HL-60 (cell line): ENCODE measurements around the gene PRKCD.

ENCODE experiments used
- DNase-seq, 2 experiments: peaks; one replicate each; pipeline ENCODE4 v3.0.0-alpha.2; 2010 to 2020; ENCODE audit warnings: low read depth in 1 of 2, low spot score in 1 of 2
- H3K27ac ChIP-seq: fragments of 250-450 bp; sonication (Bioruptor Pico); replicated peaks from 2 replicates; pipeline ENCODE4 v1.5.1; 2020; ENCODE audit warnings: mild to moderate bottlenecking, moderate library complexity
- H3K27me3 ChIP-seq: fragments of 250-450 bp; sonication (Bioruptor Pico); 2 replicates; pipeline ENCODE4 v1.5.1; 2021; ENCODE audit warnings: mild to moderate bottlenecking, moderate library complexity; ENCODE audit not compliant: insufficient read depth, poor library complexity, severe bottlenecking
- H3K4me3 ChIP-seq: replicated peaks from 2 replicates; pipeline ENCODE4 v1.5.1; 2011; ENCODE audit warnings: mild to moderate bottlenecking, control low read depth, low read length; ENCODE audit not compliant: insufficient read depth
- CTCF ChIP-seq: IDR thresholded peaks from one replicate; pipeline ENCODE4 v1.5.1; 2011; ENCODE audit warnings: low read length, control low read depth, inconsistent platforms; ENCODE audit not compliant: insufficient read depth
- GABPA ChIP-seq: IDR thresholded peaks from 2 replicates; pipeline ENCODE4 v1.6.1; 2012; ENCODE audit warnings: low read depth
- POLR2AphosphoS5 ChIP-seq: IDR thresholded peaks from 2 replicates; pipeline ENCODE4 v1.6.1; 2012; ENCODE audit warnings: low read depth
- SPI1 ChIP-seq: IDR thresholded peaks from 2 replicates; pipeline ENCODE4 v1.6.1; 2012; ENCODE audit warnings: low read depth, mild to moderate bottlenecking, borderline replicate concordance
- TF ChIP-seq, protein P1 (sequence below): IDR thresholded peaks from 2 replicates; pipeline ENCODE4 v1.6.1; 2012; ENCODE audit warnings: low read depth; ENCODE audit not compliant: insufficient replicate concordance

PRKCD gene

GRCh38 chr3:53224536-53224935 is 63.5 kb downstream of the PRKCD start:
- Histone ChIP-seq H3K27ac (no peak overlapping the region), H3K27me3 (no peaks in the 10 kb centered on the region), H3K4me3 (no peak overlapping the region)
- TF ChIP-seq POLR2AphosphoS5 (no peak; the same call in 1 of the 2 replicates), SPI1 (no peak), GABPA (no peak), CTCF (no peak)
- TF ChIP-seq, protein P1, sequence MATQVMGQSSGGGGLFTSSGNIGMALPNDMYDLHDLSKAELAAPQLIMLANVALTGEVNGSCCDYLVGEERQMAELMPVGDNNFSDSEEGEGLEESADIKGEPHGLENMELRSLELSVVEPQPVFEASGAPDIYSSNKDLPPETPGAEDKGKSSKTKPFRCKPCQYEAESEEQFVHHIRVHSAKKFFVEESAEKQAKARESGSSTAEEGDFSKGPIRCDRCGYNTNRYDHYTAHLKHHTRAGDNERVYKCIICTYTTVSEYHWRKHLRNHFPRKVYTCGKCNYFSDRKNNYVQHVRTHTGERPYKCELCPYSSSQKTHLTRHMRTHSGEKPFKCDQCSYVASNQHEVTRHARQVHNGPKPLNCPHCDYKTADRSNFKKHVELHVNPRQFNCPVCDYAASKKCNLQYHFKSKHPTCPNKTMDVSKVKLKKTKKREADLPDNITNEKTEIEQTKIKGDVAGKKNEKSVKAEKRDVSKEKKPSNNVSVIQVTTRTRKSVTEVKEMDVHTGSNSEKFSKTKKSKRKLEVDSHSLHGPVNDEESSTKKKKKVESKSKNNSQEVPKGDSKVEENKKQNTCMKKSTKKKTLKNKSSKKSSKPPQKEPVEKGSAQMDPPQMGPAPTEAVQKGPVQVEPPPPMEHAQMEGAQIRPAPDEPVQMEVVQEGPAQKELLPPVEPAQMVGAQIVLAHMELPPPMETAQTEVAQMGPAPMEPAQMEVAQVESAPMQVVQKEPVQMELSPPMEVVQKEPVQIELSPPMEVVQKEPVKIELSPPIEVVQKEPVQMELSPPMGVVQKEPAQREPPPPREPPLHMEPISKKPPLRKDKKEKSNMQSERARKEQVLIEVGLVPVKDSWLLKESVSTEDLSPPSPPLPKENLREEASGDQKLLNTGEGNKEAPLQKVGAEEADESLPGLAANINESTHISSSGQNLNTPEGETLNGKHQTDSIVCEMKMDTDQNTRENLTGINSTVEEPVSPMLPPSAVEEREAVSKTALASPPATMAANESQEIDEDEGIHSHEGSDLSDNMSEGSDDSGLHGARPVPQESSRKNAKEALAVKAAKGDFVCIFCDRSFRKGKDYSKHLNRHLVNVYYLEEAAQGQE: no peak
- no peak for DNase-seq

- H3K27ac ChIP-seq: no peak overlapping the region
- no peak for TF ChIP-seq SPI1
- TF ChIP-seq, protein P1: no peak
- no peak for TF ChIP-seq GABPA
- no peak; the same call in 1 of the 2 replicates for TF ChIP-seq POLR2AphosphoS5
- no peak for TF ChIP-seq CTCF
Measured at GRCh38 chr3:53225181-53225580, 64.2 kb downstream of the PRKCD start.

DNA sequence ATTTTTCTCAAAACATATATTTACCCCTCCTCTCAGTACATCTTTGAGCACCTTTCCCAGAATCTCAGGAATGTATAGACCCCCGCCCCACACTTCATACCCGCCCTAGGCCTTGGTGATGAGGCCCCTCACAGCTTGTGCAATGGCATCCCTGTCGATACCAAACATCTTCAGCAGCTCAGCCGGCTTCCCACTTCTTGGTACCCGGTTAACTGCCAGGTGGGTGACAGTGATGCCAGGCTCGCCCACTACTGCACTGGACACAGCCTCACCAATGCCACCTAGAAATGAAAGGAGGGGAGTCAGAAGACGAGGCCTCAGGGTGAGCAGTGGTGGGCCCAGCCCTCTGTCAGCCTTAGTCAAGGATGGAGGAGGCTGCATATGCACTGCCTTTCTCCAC is 64.6 kb downstream of the PRKCD start:
- DNase-seq: no peak
- Histone ChIP-seq H3K27me3 (no peaks in the 10 kb centered on the region), H3K27ac (no peak overlapping the region), H3K4me3 (no peak overlapping the region)
- TF ChIP-seq, protein P1: no peak
- TF ChIP-seq POLR2AphosphoS5 (no peak), SPI1 (no peak)

More at GRCh38 chr3:53225181-53225580, 64.2 kb downstream of the PRKCD start:
- no peak for DNase-seq
- Histone ChIP-seq H3K27me3 (no peaks in the 10 kb centered on the region), H3K4me3 (no peak overlapping the region)
